ENCODE measurements around the gene MGLL. TPM values are rescaled to one million over a fixed set of nuclear protein-coding genes. Genes with fewer than 3 reads are reported as not detected.

MGLL gene
- total RNA-seq, 1 donor from 2014 or later, result 9.4 TPM

GRCh38 chr3:127677541-127678314 is 144.6 kb downstream of the MGLL start:
- Mint-ChIP-seq H3K27ac (no peak overlapping the region), H3K4me1 (ENCODE audit: unreplicated experiment) (peaks cover 17% of the 10 kb centered on the region), H3K27me3 (peaks cover 5% of the 10 kb centered on the region), H3K4me3 (no peak overlapping the region), H3K9me3 (no peaks in the 10 kb centered on the region), H3K36me3 (no peaks in the 10 kb centered on the region)
- DNase-seq (ENCODE audit: extremely low spot score, unreplicated experiment), result no peak
- no peak for TF ChIP-seq CTCF (conservative IDR thresholded peaks at IDR 0.05)

GRCh38 chr3:127676921-127677351 is 145.4 kb downstream of the MGLL start:
- Mint-ChIP-seq H3K27me3 (peaks cover 5% of the 10 kb centered on the region), H3K27ac (no peak overlapping the region), H3K36me3 (no peaks in the 10 kb centered on the region), H3K4me1 (ENCODE audit: unreplicated experiment) (peaks cover 11% of the 10 kb centered on the region), H3K9me3 (no peaks in the 10 kb centered on the region), H3K4me3 (no peak overlapping the region)
- DNase-seq (ENCODE audit: extremely low spot score, unreplicated experiment), result no peak
- no peak for TF ChIP-seq CTCF (conservative IDR thresholded peaks at IDR 0.05)

GRCh38 chr3:127676456-127676855 is 145.9 kb downstream of the MGLL start:
- peak; percentile 54 for DNase-seq (ENCODE audit: extremely low spot score, unreplicated experiment)
- Mint-ChIP-seq H3K4me1 (ENCODE audit: unreplicated experiment) (peaks cover 9% of the 10 kb centered on the region), H3K27me3 (peaks cover 5% of the 10 kb centered on the region), H3K4me3 (no peak overlapping the region), H3K9me3 (no peaks in the 10 kb centered on the region), H3K27ac (no peak overlapping the region), H3K36me3 (no peaks in the 10 kb centered on the region)
- TF ChIP-seq CTCF (conservative IDR thresholded peaks at IDR 0.05), result no peak

DNA sequence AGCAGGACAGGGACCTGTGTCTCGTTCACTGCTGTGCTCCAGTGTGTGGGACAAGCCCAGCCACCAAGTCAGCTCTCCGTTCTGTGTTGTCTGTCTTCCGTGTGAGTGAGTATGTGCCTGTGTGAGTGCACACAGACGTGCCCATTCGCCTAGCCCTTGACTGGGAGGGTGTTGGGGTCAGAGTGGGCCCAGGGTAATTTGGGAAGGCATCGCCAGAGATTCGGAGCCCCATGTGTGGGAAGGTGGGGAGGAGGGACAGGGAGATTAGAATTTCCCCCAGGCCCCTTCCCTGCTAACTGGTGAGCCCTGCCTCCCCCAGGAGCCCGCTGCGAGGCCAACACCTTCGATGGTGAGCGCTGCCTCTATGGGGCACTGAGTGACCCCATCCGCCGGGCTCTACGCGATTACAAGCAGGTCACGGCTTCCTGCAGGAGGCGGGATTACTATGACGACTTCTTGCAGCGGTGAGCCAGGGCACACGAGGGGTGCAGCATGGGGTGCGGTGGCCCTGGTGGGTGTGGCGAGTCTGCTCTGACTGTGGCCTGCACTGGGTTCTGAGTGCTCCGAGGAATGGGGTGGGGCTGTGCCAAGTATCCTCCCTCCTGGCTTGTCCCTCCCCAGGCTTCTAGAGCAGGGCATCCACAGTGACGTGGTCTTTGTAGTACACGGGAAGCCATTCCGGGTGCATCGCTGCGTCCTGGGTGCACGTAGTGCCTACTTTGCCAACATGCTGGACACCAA is 146.5 kb downstream of the MGLL start:
- peak; percentile 62 for DNase-seq (ENCODE audit: extremely low spot score, unreplicated experiment)
- H3K9me3 Mint-ChIP-seq, result no peaks in the 10 kb centered on the region
- TF ChIP-seq CTCF (conservative IDR thresholded peaks at IDR 0.05), result no peak

GRCh38 chr3:127674790-127675189 is 147.5 kb downstream of the MGLL start:
- no peaks in the 10 kb centered on the region for H3K9me3 Mint-ChIP-seq
- no peaks in the 10 kb centered on the region for H3K36me3 Mint-ChIP-seq
- peak; percentile 53 for DNase-seq (ENCODE audit: extremely low spot score, unreplicated experiment)
- TF ChIP-seq CTCF (conservative IDR thresholded peaks at IDR 0.05), result no peak
- H3K4me1 Mint-ChIP-seq (ENCODE audit: unreplicated experiment), result peaks cover 4% of the 10 kb centered on the region
- peak overlapping the region; percentile 42 for H3K27ac Mint-ChIP-seq
- peaks cover 5% of the 10 kb centered on the region for H3K27me3 Mint-ChIP-seq
- H3K4me3 Mint-ChIP-seq, result peak overlapping the region; percentile 59

More for the DNA sequence above, 146.5 kb downstream of the MGLL start:
- H3K4me3 Mint-ChIP-seq, result peak overlapping the region; percentile 11
- peaks cover 4% of the 10 kb centered on the region for H3K4me1 Mint-ChIP-seq (ENCODE audit: unreplicated experiment)
- H3K27ac Mint-ChIP-seq, result no peak overlapping the region
- peaks cover 5% of the 10 kb centered on the region for H3K27me3 Mint-ChIP-seq
- no peaks in the 10 kb centered on the region for H3K36me3 Mint-ChIP-seq
